T47D (cell line): ENCODE data around the gene CAMK2D.
"Not testable (repeated sequence)": the region's sequence is repeated elsewhere in the genome, so short reads cannot be mapped to it uniquely, and the experiment has no call there.

ENCODE experiments used
- DNase-seq, 2 experiments: peaks; one replicate each; pipeline versions ENCODE4 v3.0.0 to v3.0.0-alpha.2; 2011 to 2012; ENCODE audit warnings: low read depth in 1 of 2, low spot score in 1 of 2
- JUND ChIP-seq: IDR thresholded peaks from 2 replicates; pipeline ENCODE4 v1.6.1; 2012; ENCODE audit warnings: low read depth
- in situ Hi-C: cut with HindIII; loops from 2 replicates; pipeline ENCODE4 v1.10.0; 2016; ENCODE audit warnings: low sequenced_read_pairs, low pct_unique_long_range_greater_than_20kb

CAMK2D gene

DNA sequence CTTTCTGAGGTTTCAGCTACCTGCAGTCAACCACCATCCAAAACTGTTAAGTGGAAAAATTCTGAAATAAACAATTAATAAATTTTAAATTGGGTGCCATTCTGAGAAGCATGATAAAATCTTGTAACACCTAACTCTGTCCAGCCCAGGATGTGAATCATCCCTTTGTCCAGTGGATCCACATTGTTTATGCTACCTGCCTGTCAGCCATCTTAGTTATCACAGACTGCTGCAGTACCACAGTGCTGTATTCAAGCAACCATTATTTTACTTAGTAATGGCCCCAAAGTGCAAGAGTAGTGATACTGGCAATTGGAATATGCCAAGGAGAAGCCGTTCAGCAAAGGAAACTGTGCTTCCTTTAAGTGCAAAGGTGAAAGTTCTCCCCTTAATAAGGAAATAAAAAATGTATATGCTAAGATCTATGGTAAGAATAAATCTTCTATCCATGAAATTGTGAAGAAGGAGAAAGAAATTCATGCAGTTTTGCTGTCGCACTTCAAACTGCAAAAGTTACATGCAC lies 20.6 kb downstream of the CAMK2D start:
- no peak for TF ChIP-seq JUND
- in situ Hi-C loops: no loop called here
- no peak for DNase-seq

DNA sequence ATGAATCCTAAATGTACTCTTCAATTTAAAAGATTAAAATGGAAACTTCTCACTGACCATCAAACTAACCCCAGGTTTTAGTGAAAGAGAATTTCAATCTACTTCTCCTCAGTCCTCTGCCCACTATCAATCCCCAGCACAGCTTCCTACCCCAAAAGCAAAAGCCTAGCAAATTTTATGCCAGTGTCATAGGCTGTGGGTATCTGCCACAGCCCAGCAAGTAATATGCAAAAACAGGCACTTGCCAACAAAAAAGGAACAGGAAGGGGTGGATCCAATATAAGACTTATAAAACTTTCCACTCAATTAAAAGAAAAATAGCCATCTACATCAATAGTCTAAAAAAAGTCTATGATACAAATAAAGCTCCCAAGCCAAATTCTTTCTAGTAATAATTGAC lies 22.3 kb downstream of the CAMK2D start:
- no peak for TF ChIP-seq JUND
- DNase-seq: no peak
- in situ Hi-C loops: no loop called here

DNA sequence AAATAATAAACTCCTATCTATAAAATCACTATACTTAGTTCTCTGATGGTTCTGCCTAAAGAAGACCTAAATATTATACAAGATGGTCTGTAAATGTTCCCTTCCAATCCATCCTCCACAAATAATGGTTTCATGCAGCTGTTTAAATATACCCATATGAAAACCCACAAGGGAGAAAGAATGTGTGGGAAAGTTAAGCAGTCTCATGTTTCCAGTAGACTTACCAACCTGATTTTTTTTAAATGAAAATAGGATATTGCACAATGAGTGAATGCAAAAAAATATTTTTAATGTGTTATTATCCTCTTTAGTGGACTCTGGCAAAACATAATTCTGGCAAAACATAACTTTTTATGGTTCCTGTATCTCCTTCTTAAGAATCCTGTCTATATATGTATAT lies 23.3 kb downstream of the CAMK2D start:
- no peak for DNase-seq
- in situ Hi-C loops: no loop called here

DNA sequence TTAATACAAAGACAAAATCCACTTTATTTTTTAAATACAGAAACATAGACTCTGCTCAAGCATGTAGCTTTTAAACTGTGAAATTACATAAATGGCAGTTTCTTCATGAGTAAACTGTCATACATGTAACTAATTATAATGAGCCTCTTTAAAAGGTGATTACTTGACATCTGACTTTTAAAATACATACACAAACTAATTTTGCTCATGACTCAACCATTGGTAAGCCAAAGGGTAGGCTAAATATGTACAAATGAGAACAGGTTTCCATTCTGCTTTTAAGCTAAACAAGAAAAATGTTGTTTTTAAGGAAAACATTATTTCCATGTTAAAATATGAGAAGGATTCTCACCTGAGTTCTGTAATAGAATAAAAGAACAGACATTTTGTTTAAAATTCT lies 27.9 kb downstream of the CAMK2D start:
- DNase-seq: no peak
- in situ Hi-C loops: no loop called here
- TF ChIP-seq JUND: no peak

More for the DNA sequence above, 23.3 kb downstream of the CAMK2D start:
- no peak for TF ChIP-seq JUND

DNA sequence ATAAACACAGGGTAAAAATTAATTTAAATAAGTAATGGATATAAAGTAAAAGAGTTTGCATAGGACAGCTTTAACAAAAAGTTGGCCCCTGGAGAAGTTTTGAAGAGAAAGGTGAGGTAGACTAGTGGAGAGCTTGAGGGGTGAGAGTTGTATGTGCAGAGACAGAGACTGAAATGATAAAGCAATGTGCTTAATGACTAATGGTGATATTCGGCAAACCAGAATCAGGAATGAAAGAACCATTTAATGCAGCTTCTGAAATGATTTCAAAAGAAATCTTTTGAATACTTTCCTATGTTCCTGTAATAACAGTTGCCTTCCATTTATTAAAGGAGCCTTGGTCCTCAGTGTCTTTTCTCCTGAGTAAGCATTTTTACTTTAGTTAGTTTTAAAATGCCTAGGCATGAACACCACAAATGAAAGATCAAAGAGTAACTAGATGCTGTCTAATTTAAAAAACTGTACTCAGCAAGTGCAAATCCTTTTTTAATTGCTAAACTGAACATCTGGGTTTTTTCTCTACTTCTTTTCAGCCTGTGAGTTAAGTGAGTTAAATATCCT lies 28.5 kb downstream of the CAMK2D start:
- TF ChIP-seq JUND: no peak
- in situ Hi-C loops: no loop called here
- no peak for DNase-seq

DNA sequence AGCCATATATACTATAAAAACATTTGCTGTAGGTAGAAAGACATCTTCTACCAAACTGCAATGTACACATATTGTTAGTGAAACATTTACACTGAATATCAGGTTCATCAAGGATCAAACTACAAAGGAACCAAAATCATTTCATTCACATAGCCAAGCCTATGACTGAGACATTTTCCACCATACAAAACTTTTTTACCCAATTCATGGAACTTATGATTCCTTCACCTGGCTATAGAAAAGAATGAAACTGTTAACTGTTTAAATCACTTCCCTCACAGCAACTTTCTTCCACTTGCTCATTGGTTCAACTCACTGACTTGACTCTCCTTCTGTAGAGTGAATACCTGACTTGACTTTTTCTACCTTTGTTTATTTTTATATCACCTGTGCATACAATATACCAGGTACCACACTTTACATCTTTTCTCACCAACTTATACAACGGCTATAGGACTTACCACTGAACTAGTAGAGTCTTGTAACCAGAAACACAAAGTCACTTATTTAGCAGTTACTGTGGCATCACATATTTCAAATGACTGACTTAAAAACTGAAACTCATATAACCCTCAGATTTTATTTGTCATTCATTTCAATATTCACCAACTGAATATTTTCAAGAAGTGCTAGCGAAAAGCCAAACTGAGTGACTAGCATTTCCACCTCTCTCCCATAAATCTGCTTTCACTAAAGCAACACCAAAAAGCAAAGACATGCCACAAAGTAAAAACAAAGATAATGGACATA lies 30.9 kb downstream of the CAMK2D start:
- in situ Hi-C loops: no loop called here
- no peak for DNase-seq

DNA sequence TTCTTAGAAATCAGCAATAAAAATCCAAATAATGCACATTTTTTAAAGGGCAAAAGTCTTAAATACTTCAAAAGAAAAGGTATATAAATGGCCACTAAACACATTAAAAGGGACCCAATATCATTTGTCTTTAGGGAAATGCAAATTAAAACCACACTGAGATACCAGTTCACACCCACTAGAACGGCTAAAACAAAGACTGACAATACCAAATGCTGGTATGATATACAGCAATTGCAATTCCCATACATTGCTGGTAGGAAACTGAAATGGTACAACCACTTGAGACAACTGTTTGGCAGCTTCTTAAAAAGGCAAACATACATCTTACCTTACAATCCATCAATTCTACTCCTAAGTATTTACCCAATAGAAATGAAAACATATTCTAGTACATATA lies 33.7 kb downstream of the CAMK2D start:
- TF ChIP-seq JUND: no peak
- in situ Hi-C loops: no loop called here
- no peak for DNase-seq

More for the DNA sequence above, 30.9 kb downstream of the CAMK2D start:
- no peak for TF ChIP-seq JUND

DNA sequence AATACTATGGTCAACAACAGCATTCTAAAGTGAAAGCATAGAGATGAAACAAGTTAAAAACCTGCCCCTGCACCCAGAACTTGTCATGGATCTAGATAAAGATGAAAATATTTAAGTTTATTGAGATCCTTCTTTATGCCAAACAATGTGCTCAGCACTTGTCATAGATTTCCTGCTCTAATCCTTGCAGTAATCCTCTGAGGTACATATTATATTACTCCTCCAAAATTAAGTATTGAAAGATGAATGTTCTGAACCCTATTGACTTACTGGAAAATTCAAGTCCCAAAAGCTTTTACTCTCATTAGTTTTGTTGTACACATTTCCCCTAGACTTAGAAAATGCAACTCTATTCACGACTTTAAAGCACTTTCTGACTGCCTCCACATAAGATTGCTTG lies 35.6 kb downstream of the CAMK2D start:
- TF ChIP-seq JUND: no peak
- in situ Hi-C loops: no loop called here
- DNase-seq: no peak

DNA sequence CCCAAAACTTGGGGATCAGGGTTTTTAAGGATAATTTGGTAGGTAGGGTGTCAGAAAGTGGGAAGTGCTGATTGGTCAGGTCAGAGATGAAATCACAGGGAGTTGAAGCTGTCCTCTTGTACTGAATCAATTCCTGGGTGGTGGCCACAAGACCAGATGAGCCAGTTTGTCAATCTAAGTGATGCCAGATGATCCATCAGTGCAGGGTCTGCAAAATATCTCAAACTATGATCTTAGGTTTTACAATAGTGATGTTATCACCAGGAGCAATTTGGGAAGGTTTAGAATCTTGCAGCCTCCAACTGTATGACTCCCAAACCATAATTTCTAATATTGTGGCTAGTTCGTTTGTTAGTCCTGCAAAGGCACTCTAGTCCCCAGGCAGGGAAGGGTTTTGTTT lies 43.3 kb downstream of the CAMK2D start:
- in situ Hi-C loops: no loop called here
- no peak for TF ChIP-seq JUND
- DNase-seq: no peak

DNA sequence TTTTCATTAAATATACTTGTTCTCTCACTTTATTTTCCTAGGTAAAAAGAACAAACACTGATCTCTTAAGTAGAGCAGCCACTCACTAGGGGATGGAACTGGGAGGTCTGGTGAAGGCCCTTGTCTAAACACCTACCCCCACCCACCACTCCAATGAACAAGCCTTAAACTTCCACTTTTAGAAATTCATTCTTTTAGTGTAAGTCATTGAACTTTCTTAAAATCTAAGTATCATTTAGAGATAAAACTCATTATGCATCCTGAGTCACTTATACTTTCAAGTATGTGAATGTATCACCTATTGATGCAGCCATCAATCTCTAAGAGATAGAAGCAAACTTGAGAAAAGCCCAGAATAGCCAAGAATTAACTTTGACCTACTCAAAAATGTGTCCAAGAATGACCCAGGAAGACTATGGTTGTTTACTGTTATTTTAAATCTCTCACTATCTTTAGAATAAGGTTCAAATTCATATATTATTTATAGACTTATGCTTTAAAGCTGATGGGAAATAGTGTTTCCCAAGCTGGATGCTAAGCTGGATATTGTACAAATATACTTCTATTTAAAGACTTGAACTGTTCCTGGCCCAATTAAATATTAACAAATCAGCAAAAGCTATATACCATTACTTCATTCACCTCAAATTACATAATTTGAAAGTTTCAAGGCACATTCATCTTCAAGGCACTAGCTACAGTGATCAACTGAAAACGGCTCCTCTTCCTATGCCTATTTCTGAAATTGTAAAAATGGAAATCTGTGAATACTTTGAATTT lies 49.5 kb downstream of the CAMK2D start:
- TF ChIP-seq JUND: no peak
- no peak for DNase-seq
- in situ Hi-C loops: no loop called here

DNA sequence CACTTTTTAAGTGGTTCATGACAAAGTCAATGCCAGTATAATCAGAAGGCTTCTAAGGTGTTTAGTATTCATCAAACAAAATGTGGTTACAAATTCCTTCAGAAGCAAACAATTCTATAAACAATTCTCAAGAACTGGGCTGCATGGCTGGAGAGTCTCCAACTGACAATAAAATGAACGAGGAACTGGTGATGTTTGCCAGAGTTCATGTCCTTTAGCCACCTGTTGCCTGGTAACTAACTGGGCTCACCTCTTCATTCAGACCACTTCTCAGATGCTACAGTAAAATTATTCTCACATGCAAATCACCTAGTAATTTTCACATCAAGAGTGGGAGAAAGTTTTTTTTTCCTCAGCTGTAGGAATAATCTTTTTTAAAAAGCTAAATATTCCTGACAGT lies 53.3 kb downstream of the CAMK2D start:
- TF ChIP-seq JUND: no peak
- in situ Hi-C loops: no loop called here

DNA sequence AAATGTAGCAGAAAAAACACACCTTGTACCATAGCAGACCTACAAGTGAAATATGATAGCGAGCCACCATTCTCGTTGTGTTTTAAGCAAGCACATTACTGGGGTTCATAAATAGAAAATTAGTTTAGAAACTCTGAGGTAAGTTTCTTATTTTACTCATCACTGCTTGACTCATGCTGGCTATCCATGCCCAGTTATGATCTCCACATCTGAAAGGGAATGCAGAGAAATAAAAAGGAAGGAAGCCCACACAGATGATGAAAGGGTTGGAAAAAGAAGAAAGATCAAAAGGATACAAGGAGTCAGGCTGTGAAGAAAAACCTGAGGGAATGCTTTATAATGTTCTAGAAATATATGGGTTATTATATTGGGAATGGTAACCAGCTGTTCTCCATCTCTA lies 54.5 kb downstream of the CAMK2D start:
- in situ Hi-C loops: no loop called here
- no peak for DNase-seq
- TF ChIP-seq JUND: no peak

More for the DNA sequence above, 53.3 kb downstream of the CAMK2D start:
- DNase-seq: peak in 1 of 2 experiments; percentile 35

DNA sequence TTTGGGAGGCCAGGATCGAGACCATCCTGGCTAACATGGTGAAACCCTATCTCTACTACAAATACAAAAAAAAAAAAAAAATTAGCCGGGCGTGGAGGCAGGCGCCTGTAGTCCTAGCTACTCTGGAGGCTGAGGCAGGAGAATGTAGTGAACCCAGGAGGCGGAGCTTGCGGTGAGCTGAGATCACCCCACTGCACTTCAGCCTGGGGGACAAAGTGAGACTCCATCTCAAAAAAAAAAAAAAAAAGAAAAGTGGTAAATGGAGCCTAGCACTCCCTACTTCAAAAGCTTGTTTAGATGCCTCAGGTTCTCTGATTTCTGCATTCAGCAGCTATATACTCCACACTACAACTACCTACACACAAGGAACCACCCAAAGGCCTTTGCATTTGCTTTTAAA lies 56.4 kb downstream of the CAMK2D start:
- DNase-seq, in situ Hi-C loops: not testable (repeated sequence)

DNA sequence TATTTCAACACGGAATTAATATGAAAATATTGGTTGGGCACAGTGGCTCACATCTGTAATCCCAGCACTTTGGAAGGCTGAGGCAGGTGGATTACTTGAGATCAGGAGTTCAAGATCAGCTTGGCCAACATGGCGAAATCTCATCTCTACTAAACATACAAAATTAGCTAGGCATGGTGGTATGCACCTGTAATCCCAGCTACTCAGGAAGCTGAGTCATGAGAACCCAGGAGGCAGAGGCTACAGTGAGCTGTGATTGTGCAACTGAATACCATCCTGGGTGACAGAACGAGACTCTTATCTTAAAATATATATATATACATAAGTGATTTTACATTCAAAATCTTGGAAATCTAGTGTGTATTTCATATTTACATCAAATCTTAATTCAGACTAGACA lies 58.9 kb downstream of the CAMK2D start:
- DNase-seq, in situ Hi-C loops: not testable (repeated sequence)
